Stimulated activated effector memory CD8-positive, alpha-beta T cell treated with anti-CD3 and anti-CD28 coated beads, Interleukin-12 subunit alpha, Interleukin-12 subunit beta, amount 100 ng/mL, for 72 hours (primary cell): Measurements from ENCODE around the gene KLHL12.
"Not testable (repeated sequence)": the region's sequence is repeated elsewhere in the genome, so short reads cannot be mapped to it uniquely, and the experiment has no call there.

Experiments used
- ATAC-seq: fragments of 150-1000 bp; cut with Tn5 transposase; 2 replicates; pipeline ENCODE4 v1.10.0; 2021
- DNase-seq, 2 donors: peaks; one replicate each; pipeline ENCODE4 v3.0.0; 2021 to 2022; ENCODE audit warnings: low spot score in 2 of 2
- H3K27ac Mint-ChIP-seq: one replicate; pipeline ENCODE4 v1.8.0; 2022; ENCODE audit warnings: mild to moderate bottlenecking, mixed read lengths
- H3K36me3 Mint-ChIP-seq: one replicate; pipeline ENCODE4 v1.8.0; 2022; ENCODE audit warnings: mild to moderate bottlenecking, mixed read lengths
- H3K4me1 Mint-ChIP-seq: one replicate; pipeline ENCODE4 v1.8.0; 2022; ENCODE audit warnings: mixed read lengths
- H3K4me3 Mint-ChIP-seq: one replicate; pipeline ENCODE4 v1.8.0; 2022; ENCODE audit warnings: mild to moderate bottlenecking, mixed read lengths
- H3K9me3 Mint-ChIP-seq: one replicate; pipeline ENCODE4 v1.8.0; 2022; ENCODE audit warnings: mixed read lengths

KLHL12 gene

GRCh38 chr1:202957733-202958543 lies 30.9 kb upstream of the KLHL12 start, which contains the start of gene ADIPOR1:
TSS of gene ADIPOR1 (minus strand) at chr1:202958312. CDS start at chr1:202951070, 7,242 bp downstream.
- peak; percentile 99 for ATAC-seq
- Mint-ChIP-seq H3K4me3 (peak within 1 kb of the TSS; percentile 82), H3K36me3 (peaks cover 6% of the 10 kb centered on the region), H3K9me3 (no peaks in the 10 kb centered on the region), H3K27ac (peak within 1 kb of the TSS; percentile 88), H3K4me1 (peaks cover 33% of the 10 kb centered on the region)
- peak; percentile 84 to 91 for DNase-seq

- Mint-ChIP-seq H3K27ac (peak overlapping the region; percentile 88), H3K36me3 (peaks cover 1% of the 10 kb centered on the region), H3K9me3 (no peaks in the 10 kb centered on the region), H3K4me3 (peak overlapping the region; percentile 82), H3K4me1 (peaks cover 41% of the 10 kb centered on the region)
- DNase-seq = no peak
- ATAC-seq = no peak
Observed at GRCh38 chr1:202956969-202957368, 29.9 kb upstream of the KLHL12 start.

GRCh38 chr1:202954057-202954745 lies 27.2 kb upstream of the KLHL12 start:
- Mint-ChIP-seq H3K9me3 (no peaks in the 10 kb centered on the region), H3K36me3 (peaks cover 29% of the 10 kb centered on the region), H3K4me1 (peaks cover 49% of the 10 kb centered on the region), H3K27ac (no peak overlapping the region), H3K4me3 (no peak overlapping the region)
- no peak for ATAC-seq
- DNase-seq = no peak

GRCh38 chr1:202953392-202953791 lies 26.4 kb upstream of the KLHL12 start:
- Mint-ChIP-seq H3K27ac (no peak overlapping the region), H3K4me1 (peaks cover 43% of the 10 kb centered on the region), H3K9me3 (no peaks in the 10 kb centered on the region), H3K36me3 (peaks cover 37% of the 10 kb centered on the region), H3K4me3 (no peak overlapping the region)
- DNase-seq (no peak), ATAC-seq (no peak)

- Mint-ChIP-seq H3K36me3 (peaks cover 43% of the 10 kb centered on the region), H3K4me3 (no peak overlapping the region), H3K4me1 (peaks cover 42% of the 10 kb centered on the region), H3K27ac (peak overlapping the region; percentile 62), H3K9me3 (no peaks in the 10 kb centered on the region)
- DNase-seq (no peak), ATAC-seq (peak; percentile 84)
Observed at GRCh38 chr1:202952818-202953217, 25.8 kb upstream of the KLHL12 start.

GRCh38 chr1:202952099-202952498 lies 25.1 kb upstream of the KLHL12 start:
- peaks cover 42% of the 10 kb centered on the region for H3K4me1 Mint-ChIP-seq
- peak overlapping the region; percentile 62 for H3K27ac Mint-ChIP-seq
- H3K9me3 Mint-ChIP-seq = no peaks in the 10 kb centered on the region
- DNase-seq = no peak
- no peak for ATAC-seq
- no peak overlapping the region for H3K4me3 Mint-ChIP-seq
- H3K36me3 Mint-ChIP-seq = peaks cover 50% of the 10 kb centered on the region

- DNase-seq = no peak
- Mint-ChIP-seq H3K4me3 (no peak overlapping the region), H3K27ac (peak overlapping the region; percentile 34), H3K9me3 (no peaks in the 10 kb centered on the region), H3K4me1 (peaks cover 36% of the 10 kb centered on the region), H3K36me3 (peaks cover 56% of the 10 kb centered on the region)
- no peak for ATAC-seq
Observed at GRCh38 chr1:202951437-202951836, 24.4 kb upstream of the KLHL12 start.

- ATAC-seq = no peak
- no peak overlapping the region for H3K4me3 Mint-ChIP-seq
- no peak overlapping the region for H3K27ac Mint-ChIP-seq
- no peak for DNase-seq
- H3K36me3 Mint-ChIP-seq = peaks cover 100% of the 10 kb centered on the region
- no peaks in the 10 kb centered on the region for H3K4me1 Mint-ChIP-seq
- no peaks in the 10 kb centered on the region for H3K9me3 Mint-ChIP-seq
Observed at GRCh38 chr1:202945483-202945882, 18.4 kb upstream of the KLHL12 start.

GRCh38 chr1:202944438-202944921 lies 17.4 kb upstream of the KLHL12 start:
- Mint-ChIP-seq H3K4me3 (no peak overlapping the region), H3K4me1 (no peaks in the 10 kb centered on the region), H3K27ac (no peak overlapping the region), H3K9me3 (no peaks in the 10 kb centered on the region), H3K36me3 (peaks cover 100% of the 10 kb centered on the region)
- DNase-seq (no peak), ATAC-seq (no peak)

GRCh38 chr1:202942426-202942825 lies 15.4 kb upstream of the KLHL12 start:
- Mint-ChIP-seq H3K4me3 (no peak overlapping the region), H3K27ac (peak overlapping the region; percentile 20), H3K4me1 (no peaks in the 10 kb centered on the region), H3K36me3 (peaks cover 84% of the 10 kb centered on the region), H3K9me3 (no peaks in the 10 kb centered on the region)
- ATAC-seq = no peak
- no peak for DNase-seq

GRCh38 chr1:202941372-202941771 lies 14.3 kb upstream of the KLHL12 start:
- Mint-ChIP-seq H3K4me3 (no peak overlapping the region), H3K36me3 (peaks cover 74% of the 10 kb centered on the region), H3K27ac (peak overlapping the region; percentile 43), H3K9me3 (no peaks in the 10 kb centered on the region), H3K4me1 (no peaks in the 10 kb centered on the region)
- ATAC-seq = no peak
- DNase-seq = no peak

- no peak for ATAC-seq
- peak overlapping the region; percentile 43 for H3K27ac Mint-ChIP-seq
- no peaks in the 10 kb centered on the region for H3K9me3 Mint-ChIP-seq
- no peak overlapping the region for H3K4me3 Mint-ChIP-seq
- H3K36me3 Mint-ChIP-seq = peaks cover 66% of the 10 kb centered on the region
- no peaks in the 10 kb centered on the region for H3K4me1 Mint-ChIP-seq
- DNase-seq = no peak
Observed at GRCh38 chr1:202940561-202940960, 13.5 kb upstream of the KLHL12 start.

- H3K9me3 Mint-ChIP-seq = no peaks in the 10 kb centered on the region
- DNase-seq = no peak
- ATAC-seq = no peak
- peaks cover 44% of the 10 kb centered on the region for H3K36me3 Mint-ChIP-seq
- no peak overlapping the region for H3K27ac Mint-ChIP-seq
- peaks cover 7% of the 10 kb centered on the region for H3K4me1 Mint-ChIP-seq
- no peak overlapping the region for H3K4me3 Mint-ChIP-seq
Observed at GRCh38 chr1:202938287-202938925, 11.4 kb upstream of the KLHL12 start.

GRCh38 chr1:202936409-202936808 lies 9.4 kb upstream of the KLHL12 start:
- not testable (repeated sequence) for H3K4me1 Mint-ChIP-seq, ATAC-seq, H3K27ac Mint-ChIP-seq, DNase-seq, H3K4me3 Mint-ChIP-seq, H3K9me3 Mint-ChIP-seq
- H3K36me3 Mint-ChIP-seq = peaks cover 24% of the 10 kb centered on the region

GRCh38 chr1:202935844-202936243 lies 8.8 kb upstream of the KLHL12 start:
- Mint-ChIP-seq H3K4me1 (peaks cover 9% of the 10 kb centered on the region), H3K4me3 (no peak overlapping the region), H3K36me3 (peaks cover 19% of the 10 kb centered on the region), H3K27ac (no peak overlapping the region), H3K9me3 (no peaks in the 10 kb centered on the region)
- ATAC-seq (no peak), DNase-seq (no peak)
